ENCODE measurements around the gene PRKAG1.
A peak's percentile ranks its signal among the peaks of the same experiment; 100 is the strongest.

The PRKAG1 gene

DNA sequence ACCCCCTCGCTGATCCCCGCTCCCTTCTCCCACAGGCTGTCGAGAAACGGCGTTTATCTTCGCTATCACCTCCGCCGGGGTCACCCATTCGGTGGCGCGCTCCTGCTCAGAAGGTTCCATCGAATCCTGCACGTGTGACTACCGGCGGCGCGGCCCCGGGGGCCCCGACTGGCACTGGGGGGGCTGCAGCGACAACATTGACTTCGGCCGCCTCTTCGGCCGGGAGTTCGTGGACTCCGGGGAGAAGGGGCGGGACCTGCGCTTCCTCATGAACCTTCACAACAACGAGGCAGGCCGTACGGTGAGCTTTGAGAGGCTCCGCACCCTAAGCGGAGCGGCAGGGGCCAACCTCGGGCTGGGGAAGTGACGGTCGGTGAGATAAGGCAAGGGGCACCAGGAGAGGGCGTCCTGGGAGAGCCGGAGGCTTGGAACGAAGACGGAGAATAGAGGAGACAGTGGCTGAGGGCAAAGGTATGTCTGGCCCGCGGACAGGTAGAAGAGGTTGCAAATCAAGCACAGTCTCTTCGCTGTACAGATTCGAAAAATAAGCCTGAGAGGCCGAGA, 38.1 kb downstream of the PRKAG1 start:
- peak; percentile 13 for DNase-seq

DNA sequence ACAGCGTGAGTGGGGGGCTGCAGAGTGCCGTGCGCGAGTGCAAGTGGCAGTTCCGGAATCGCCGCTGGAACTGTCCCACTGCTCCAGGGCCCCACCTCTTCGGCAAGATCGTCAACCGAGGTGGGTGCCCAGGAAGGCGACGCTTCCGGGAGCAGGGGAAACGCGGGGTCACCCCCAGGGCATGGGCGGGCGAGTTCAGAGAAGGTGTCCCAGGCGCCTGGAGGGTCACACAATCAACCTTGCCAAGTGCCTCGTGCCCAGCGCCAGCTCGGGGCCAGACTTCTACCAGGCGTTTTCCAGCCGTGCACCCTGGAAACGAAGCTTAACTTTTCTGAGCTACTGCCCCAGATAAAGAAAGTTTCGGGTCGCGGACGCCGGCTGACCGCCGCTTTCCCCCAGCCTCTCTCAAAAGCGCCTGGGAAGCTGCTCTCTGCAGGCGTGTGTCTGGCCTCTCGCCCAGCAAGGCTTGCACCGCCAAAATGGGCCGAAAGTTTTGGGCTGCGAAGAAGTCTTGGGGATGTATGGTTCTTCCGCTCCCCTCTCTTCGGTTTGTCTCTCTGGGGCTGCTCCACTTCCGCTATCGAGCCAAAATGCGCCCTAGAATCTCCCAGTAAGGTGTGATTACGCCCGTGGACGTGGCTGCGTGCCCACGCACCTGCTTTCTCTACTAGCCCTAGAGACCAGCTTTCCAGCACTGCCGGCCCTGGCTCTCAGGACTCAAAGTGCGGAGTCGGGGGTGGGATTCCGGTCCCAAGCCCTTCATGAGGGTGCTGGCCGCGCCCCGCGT, 38.8 kb downstream of the PRKAG1 start:
- peak; percentile 43 for DNase-seq

DNA sequence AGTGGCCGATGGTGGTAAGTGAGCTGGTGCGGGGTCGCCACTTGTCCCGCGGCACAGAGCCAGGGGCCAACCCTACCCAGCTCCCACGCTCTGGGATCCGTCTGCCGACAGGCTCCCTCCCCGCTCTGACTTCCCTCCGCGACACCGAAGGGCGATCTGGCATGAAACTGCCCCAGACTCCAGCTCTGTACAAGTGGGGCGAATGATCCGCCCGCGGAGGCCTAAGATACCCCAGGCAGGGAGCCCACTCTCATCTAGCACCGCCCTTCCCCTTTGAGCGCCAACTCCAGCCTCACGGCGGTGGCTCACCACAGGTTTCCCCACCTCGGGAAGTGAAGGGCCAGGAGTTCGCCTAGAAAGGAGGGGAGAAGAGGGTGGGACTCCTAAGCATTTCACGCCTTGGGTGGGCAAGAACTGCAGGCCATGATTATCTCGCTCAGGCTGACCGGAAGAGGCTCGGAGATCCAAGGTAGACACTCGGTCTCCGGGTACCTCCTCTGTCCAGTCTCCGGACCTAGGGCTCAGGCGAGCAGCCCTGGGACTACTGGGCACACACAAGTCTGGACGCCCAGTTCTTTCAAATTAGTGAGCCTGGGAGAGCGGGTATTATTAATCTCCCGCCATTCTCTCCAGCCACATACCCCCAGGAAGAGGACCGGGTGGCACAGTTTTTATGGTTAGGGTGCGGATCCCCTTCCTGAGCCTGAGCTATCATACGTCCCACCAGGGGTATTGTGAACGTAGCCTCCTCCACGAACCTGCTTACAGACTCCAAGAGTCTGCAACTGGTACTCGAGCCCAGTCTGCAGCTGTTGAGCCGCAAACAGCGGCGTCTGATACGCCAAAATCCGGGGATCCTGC, 39.6 kb downstream of the PRKAG1 start:
- no peak for DNase-seq

DNA sequence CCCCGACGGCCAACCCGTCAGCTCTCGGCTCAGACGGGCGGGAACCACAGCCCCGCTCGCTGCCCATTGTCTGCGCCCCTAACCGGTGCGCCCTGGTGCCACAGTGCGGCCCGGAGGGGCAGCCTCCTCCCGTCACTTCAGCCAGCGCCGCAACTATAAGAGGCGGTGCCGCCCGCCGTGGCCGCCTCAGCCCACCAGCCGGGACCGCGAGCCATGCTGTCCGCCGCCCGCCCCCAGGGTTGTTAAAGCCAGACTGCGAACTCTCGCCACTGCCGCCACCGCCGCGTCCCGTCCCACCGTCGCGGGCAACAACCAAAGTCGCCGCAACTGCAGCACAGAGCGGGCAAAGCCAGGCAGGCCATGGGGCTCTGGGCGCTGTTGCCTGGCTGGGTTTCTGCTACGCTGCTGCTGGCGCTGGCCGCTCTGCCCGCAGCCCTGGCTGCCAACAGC, 40.3 kb downstream of the PRKAG1 start, which contains the start of gene WNT1:
WNT1 (plus strand) TSS at position 32 of the 450 bp plus-strand sequence; CDS start at position 361, 329 bp downstream.
- no peak for DNase-seq

DNA sequence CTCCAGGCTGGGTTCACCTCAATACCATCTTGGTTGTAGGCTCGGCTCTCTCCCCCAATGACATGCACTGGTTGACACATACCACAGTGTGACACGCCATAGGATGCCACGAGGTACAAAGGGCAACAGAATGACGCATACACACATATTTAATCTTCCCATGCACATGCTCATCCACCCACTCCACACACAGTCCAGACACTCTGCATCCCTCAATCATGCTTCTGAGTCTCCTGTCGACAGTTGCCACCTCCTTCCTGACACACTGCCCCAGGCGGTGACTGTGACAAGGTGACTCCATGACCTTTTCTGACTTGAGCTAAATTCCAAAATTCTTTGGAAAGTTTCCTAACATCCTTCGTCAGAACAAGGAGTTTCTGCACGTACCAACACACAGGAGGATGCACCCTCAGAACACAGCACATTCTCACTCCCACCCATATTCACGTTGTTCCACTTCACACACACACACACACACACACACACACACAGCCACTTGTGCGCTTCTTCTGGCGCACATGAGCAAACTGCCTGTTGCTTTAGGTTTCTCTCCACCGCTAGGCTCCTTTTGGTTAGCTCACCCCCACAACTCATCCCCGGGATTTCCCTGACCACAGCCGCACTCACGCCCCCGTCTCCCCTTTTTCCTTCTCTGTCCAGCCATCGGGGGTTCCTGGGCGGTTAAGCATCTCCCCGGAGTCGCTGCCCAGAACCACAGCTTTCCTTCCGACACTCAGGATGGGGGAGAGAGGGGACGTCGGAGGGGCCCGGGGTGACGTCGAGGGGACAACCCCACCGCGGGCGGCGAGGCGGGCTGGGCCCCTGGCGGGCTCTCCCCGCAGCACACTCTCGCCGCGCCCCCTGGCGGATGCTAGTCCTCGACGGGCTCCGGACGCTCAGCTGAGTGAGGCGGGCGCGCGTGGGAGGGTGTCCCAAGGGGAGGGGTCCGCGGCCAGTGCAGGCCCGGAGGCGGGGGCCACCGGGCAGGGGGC, 41.0 kb downstream of the PRKAG1 start:
- DNase-seq = peak; percentile 68

DNA sequence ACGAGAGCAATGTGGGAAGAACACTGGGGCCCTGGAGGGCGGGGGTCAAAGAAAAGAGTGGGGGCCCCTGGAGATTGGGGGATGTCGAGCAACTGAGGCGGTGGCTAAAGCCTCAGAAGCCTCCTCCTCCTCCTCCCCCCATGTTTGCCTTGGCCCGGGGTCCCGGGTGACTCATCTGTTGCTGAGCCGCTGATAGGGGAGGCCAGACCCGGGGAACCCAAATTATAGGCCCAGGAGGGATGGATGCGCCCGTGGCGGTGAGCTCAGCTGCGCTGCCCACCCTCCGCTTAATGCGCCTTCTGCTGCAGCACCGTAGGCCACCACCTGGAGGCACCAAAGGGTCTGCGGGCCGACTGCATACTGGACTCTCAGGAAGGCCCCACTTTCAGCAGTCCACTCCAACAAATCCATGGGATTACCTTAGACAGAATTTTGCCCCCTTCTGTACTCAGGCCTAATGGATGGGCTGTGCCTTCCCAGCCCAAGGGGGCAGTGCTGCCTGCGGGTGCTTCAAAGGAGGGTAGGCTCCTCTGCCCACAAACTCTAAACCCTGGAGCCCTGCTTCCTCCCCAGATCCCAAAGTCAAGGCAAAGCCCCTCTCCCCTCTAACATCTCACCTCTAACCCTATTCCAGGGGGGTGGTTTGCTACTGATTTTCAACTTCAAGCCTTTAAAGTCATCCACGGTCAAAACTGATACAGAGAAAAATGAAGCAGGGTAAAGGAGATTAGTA, 44.5 kb downstream of the PRKAG1 start:
- DNase-seq = peak; percentile 34

DNA sequence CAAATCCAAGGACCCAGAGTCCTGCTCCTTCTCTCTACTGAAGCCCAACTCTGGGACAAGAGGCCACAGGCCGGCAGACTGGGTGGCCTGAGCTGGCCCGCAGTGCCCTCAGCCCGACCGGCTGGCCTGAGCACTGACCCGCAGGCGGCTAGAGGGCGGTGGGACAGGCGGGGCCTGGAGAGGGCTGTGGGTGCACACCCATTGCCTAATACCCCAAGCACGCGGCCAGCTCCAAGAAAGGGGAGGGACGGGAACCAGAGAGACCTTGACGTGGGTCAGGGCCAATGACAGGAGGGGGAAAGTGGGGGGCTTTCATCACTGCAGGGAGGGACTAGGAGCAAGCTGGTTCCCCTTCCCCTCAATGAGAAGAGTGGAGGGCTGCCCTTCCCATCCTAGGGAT, 45.0 kb downstream of the PRKAG1 start:
- DNase-seq = no peak

DNA sequence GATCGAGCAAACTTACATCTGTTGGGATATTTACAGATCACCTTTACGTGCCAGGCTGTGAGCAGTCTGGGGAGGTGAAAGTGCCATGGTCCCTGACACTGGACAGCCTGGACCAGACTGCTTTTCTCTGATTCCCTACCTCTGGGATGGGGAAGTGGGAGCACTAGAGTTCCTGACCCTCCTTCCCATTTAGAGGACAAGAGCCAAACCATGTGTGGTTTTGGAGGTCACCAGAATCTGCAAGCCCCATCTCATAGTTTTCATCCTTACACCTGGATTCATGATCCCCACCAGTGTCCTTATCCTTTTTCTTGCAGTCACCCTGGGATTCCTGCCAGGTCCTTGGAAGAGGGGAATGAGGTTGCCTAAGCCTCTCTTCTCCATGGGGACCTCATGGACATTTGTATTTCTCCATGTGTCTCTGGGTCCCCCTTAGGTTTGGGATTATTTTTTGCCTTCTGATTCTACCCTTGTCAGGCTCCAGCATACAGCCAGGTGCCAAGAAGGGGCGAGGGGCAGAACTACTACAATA, 45.6 kb downstream of the PRKAG1 start:
- no peak for DNase-seq

DNA sequence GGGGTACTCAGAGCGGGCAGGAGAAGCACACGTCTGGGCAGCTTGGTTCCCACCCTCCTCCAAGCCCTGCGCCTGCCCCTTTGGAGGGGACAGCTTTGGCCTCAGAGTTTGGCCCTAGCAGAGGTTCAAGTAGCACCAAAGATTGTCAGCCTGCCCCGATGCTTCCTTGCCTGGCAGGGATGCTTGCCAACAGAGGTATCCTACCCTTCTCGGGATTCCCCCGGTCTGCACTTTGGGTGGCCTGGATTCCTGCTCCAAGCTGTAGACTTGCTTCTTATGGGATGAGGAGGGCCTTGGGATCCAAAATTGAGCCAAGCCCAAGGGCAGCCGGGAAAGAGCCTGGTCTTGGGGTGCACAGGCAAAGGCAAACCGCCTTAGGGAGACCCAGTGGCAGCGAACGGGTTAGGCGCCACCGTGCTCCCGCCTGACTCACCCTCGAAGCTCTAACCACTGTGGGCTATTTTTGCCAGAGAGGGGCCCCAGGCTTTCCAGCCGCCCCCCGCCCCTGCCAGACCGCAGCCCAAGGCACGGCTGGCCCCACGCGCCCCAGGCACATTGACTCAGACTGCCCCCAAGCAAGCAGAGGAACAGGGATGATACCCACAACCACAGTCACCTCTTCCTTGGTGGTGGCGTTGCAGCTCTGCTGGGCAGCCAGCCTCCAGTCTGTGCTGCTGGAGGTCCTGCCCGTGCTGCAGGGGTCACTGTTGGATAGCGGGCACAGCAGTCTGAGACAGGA, 46.2 kb downstream of the PRKAG1 start:
- DNase-seq = no peak

DNA sequence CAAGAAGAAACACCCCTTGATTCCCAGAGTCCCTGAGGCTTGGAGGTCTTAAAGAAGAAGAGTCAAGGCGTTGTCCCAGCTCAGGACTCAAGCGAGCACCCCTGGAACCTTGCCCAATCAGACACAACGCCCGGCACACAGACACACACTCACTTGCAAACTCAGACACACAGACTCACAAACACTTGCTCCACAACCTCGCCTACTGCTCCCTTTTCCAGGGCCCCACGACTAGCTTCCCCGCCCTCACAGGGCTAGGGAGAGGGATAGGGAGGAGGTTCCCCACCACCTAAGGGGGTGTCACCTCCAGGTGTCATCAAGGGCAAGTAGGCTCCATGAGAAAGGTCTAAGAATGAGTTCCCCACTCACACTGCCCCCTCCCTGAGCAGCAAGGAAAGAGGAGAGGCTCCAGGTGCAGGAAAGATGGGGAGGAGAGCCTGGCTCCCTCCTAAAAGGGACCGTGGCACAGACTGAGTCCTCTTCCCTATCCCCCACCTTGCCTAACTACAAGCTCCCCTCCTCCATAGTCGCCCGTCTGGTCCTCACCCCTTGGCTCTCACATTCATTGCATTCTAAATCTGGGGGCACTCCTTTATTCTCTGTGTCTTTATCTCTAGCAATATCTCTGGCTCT, 47.8 kb downstream of the PRKAG1 start:
- no peak for DNase-seq

DNA sequence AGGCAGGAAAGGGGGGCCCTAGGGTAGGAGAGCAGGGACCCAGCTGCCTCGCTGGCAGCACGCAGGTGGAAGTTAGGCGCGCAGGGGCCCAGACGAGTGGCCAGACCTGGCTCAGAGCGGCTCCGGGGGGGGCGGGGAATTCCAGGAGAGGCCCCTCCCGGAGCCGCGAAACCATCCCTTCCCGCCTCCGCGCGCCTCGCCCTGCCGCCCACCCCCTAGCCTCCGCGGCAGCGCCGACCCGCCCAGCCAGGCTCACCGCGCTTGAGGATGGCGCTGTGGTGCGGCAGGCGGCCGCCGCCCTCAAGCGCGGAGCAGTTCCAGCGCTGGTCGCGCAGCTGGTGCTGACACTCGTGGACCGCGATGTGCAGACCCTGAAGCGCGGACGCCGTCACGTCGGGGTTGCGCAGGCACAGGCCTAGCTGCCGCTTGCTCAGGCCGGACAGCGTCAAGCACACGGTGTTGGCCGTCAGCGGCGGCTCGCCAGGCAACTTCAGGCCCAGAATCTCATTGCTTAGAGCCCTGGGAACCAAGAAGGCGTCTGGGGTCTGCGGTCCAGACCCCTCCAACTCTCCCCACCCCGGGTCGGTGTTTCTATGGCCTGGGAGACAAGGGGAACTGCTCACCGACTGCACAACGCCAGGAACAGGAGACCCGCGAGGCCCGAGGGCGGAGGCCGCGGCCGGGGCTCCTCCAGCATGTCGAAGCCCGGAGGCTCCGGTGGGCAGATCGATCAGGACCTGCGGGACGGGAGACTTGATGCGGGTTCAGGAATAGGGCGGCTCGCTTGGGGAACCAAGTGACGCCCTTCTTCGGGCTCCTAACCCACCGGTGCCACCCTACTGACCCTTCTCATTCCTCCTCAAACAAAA, 48.5 kb downstream of the PRKAG1 start:
- peak; percentile 19 for DNase-seq

DNA sequence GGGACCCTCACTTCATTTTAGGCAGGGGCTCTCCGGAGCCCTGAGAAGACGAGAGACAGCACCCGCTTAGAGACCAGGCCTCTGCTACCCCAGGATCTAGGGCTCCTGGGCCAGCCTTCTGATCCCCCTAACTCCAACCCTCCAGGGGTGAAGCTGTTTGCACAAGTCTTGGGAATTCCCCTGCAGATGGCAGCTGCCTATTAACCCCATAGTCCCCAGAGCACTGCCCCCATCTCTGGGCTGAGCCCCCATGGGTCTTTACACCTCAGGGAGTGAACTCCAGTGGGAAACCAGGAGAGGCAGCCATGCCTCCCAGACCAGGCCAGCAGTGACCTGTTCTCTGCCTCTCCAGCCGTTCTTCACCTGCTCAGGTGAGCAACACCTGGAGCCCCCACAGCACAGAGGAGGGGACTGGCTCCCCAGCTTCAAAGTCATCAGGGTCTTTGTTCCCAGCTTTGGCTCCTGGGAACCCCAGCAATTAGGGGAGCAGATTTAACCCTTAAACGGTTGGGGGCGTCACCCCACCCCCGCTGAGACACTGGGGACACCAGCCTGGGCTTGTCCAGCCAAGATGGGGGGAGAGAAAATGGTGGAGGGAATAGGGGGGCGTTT, 49.3 kb downstream of the PRKAG1 start:
- DNase-seq = no peak

DNA sequence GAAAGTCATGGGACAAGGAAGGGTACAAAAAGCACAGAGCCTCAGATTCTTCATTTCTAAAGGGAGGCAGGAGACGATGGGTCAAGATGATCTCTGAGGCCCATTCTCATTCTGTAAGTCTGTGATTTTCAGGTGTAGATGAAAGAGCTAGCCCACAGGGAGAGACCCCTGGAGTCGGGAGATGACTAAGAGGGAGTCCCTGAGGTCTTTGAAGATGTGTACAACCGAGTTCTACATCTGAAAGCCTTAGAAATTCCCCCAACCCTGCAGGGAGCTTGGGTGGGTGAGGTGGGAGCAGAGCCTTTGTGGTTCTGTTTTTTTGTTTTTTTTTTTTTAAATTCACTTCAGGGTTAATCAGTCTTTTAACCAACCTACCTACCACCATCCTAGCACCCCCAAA, 50.1 kb downstream of the PRKAG1 start:
- no peak for DNase-seq

DNA sequence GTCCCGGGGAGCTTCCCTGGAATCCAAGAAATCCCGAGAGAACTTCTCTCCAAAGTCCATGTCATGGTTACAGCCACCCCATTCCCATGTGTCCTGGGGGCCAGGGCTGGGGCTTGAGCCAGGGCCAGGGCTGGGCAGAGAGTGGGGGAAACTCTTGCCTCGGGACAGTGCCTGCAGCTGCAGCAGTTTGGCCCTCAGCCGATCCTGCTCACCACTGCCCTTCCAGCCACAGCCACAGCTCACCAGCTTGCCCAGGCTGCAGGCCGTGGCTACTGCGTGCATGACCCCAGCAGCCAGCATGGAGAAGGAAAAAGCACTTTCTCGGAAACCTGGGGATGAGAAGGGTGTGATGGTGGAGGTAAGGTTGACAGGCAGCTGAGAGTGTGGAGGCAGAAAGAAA, 50.6 kb downstream of the PRKAG1 start:
- DNase-seq = no peak

DNA sequence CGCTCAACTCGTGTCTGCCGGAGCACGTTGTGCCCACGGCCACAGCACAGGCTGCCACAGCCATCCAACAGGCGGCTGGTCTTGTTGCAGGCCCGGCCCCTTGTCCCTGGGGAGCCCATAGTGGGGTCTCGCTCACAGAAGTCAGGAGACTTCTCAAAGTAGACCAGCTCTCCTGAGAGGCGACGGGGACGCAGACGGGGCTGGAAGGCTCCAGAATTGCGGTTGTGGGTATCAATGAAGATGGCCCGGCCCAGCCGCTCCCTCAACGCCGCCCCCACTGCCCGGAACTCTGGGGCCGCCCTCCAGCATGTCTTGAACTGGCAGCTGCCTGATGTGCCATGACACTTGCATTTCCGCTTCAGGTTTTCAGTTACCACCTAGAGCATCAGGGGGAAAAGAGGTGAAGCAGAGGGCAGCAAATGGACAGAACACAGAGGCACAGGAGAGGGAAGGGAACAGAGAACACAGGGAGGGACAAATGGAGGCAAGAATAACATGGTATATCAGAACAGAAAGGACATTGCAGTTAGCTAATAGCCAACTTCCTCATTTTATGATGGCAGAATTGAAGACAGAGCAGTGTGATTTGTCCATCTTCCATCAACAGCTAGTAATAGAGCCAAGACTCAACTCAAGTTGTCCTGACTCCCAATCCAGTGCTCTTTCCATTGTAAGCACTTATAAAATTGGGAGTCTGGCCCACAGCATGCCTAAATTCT, 52.2 kb downstream of the PRKAG1 start:
- DNase-seq = no peak

DNA sequence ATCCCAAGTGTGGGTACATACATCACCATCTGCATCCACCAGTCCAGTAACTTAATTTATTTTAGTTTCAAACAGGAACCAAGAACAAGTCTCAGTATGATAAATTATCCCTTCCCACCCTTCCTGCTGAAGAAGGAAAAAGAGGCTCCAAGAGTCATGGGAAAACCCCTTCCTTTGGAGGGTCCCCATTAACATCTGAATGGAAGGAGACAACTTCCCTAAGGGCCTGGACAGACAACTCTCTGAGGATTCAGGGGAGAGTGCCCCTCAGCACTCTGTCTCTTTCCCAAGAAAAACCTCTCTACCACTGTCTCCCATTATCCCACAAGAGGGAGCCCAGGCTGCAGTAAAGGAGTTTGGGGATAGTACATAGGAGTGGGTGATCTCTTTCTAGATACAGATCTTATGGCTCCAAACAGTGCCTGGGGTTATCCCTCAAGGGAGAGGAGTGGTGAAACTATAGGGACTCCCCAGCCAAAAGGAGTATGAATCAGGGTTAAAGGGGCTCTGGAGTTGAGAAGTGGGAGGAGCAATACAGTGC, 53.2 kb downstream of the PRKAG1 start:
- DNase-seq = no peak

DNA sequence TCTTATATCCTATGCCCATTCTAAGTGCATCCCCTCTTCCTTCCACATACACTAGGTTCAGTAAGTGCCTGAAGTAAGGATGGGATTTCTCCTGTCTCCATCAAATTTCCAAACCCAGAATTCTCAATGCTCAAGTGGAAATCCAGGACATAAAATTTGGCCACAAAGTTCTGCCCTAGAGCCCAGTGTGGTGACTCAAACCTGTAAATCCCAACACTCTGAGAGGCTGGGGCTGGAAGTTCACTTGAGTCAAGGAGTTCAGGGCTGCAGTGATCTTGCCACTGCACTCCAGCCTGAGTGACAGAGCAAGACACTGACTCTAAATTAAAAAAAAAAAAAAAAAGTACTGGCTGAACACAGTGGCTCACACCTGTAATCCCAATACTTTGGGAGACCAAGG, 56.8 kb downstream of the PRKAG1 start:
- DNase-seq = no peak

DNA sequence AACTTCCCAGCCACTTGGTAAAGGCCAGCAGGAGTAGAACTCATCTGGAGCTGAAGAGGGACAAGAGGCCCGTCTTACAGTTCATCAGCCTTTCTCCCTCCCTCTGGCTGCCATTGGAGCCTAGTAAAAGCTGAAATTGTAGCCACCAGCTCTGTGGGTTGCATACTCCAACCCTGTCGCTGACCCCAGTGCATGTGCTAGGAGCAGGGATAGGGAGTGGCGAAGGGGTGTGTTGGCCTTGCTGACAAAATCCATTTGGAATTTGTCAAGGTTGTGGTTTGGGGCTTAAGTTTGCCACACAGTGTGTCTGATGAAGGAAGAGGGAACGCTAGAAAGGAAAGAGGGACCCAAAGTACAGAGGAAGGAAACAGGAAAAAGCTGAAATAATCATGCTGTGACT, 57.2 kb downstream of the PRKAG1 start:
- DNase-seq = no peak
